ENCODE results near the gene PLEKHA1. TPM values are rescaled to one million over a fixed set of nuclear protein-coding genes. Genes with fewer than 3 reads are reported as not detected.

Gene PLEKHA1
- 4.2 and 5.5 TPM in 2 replicates for total RNA-seq

- intact Hi-C loops (cut with micrococcal nuclease) = loop anchor here (1.0 to 10.0 kb wide), 9 partner anchors 42 to 1860 kb away; partner anchors contain the start of genes BUB3, IKZF5, NSMCE4A and WDR11
These were observed at the start of gene PLEKHA1 for GRCh38 chr10:122374237-122374858. TSS of gene PLEKHA1 (plus strand) at chr10:122374708. CDS start at chr10:122393201, 18,493 bp downstream.

GRCh38 chr10:122325235-122325634 lies 49.3 kb upstream of the PLEKHA1 start:
- intact Hi-C loops (cut with micrococcal nuclease) = no loop called here

GRCh38 chr10:122326385-122326784 lies 48.1 kb upstream of the PLEKHA1 start:
- intact Hi-C loops (cut with micrococcal nuclease) = no loop called here

- intact Hi-C loops (cut with micrococcal nuclease) = no loop called here
These were observed 47.7 kb upstream of the PLEKHA1 start for GRCh38 chr10:122326806-122327205.

GRCh38 chr10:122327237-122328206 lies 47.0 kb upstream of the PLEKHA1 start:
- intact Hi-C loops (cut with micrococcal nuclease) = no loop called here

GRCh38 chr10:122328676-122329075 lies 45.8 kb upstream of the PLEKHA1 start:
- intact Hi-C loops (cut with micrococcal nuclease) = no loop called here

GRCh38 chr10:122329416-122329815 lies 45.1 kb upstream of the PLEKHA1 start:
- intact Hi-C loops (cut with micrococcal nuclease) = no loop called here

- intact Hi-C loops (cut with micrococcal nuclease) = no loop called here
These were observed 43.4 kb upstream of the PLEKHA1 start for GRCh38 chr10:122331100-122331499.

GRCh38 chr10:122331615-122332446 lies 42.7 kb upstream of the PLEKHA1 start:
- intact Hi-C loops (cut with micrococcal nuclease) = no loop called here

- intact Hi-C loops (cut with micrococcal nuclease) = no loop called here
These were observed 41.5 kb upstream of the PLEKHA1 start for GRCh38 chr10:122333037-122333436.

GRCh38 chr10:122336332-122336731 lies 38.2 kb upstream of the PLEKHA1 start:
- intact Hi-C loops (cut with micrococcal nuclease) = no loop called here

- intact Hi-C loops (cut with micrococcal nuclease) = no loop called here
These were observed 37.5 kb upstream of the PLEKHA1 start for GRCh38 chr10:122336961-122337360.

GRCh38 chr10:122338609-122339441 lies 35.7 kb upstream of the PLEKHA1 start:
- intact Hi-C loops (cut with micrococcal nuclease) = no loop called here

GRCh38 chr10:122341141-122341810 lies 33.2 kb upstream of the PLEKHA1 start:
- intact Hi-C loops (cut with micrococcal nuclease) = no loop called here

GRCh38 chr10:122342293-122343134 lies 32.0 kb upstream of the PLEKHA1 start:
- intact Hi-C loops (cut with micrococcal nuclease) = loop anchor here (1.0 kb wide), 3 partner anchors 44 to 223 kb away; no protein-coding TSS in a partner anchor

- intact Hi-C loops (cut with micrococcal nuclease) = no loop called here
These were observed 31.2 kb upstream of the PLEKHA1 start for GRCh38 chr10:122343135-122343800.

GRCh38 chr10:122343936-122344335 lies 30.6 kb upstream of the PLEKHA1 start:
- intact Hi-C loops (cut with micrococcal nuclease) = no loop called here

GRCh38 chr10:122344741-122345258 lies 29.7 kb upstream of the PLEKHA1 start:
- intact Hi-C loops (cut with micrococcal nuclease) = no loop called here
